Stimulated activated CD4-positive, alpha-beta T cell treated with anti-CD3 and anti-CD28 coated beads, Interleukin-1b, Interleukin-23, amount 100 ng/mL, for 4 hours (primary cell): ENCODE results near the gene APIP.

Experiments
- DNase-seq, 2 donors: peaks; one replicate each; pipeline ENCODE4 v3.0.0-alpha.2; 2020; ENCODE audit warnings: low read depth in 2 of 2

APIP gene

GRCh38 chr11:34890089-34890488 is 26.1 kb downstream of the APIP start:
- DNase-seq: no peak

GRCh38 chr11:34887260-34887659 is 28.9 kb downstream of the APIP start:
- DNase-seq: no peak

- no peak for DNase-seq
These were observed 29.6 kb downstream of the APIP start for GRCh38 chr11:34886609-34887008.

GRCh38 chr11:34881900-34882299 is 34.3 kb downstream of the APIP start:
- no peak for DNase-seq

- no peak for DNase-seq
These were observed 38.7 kb downstream of the APIP start for GRCh38 chr11:34877375-34877975.

GRCh38 chr11:34874202-34874601 is 42.0 kb downstream of the APIP start:
- no peak for DNase-seq

GRCh38 chr11:34870548-34871196 is 45.5 kb downstream of the APIP start:
- no peak for DNase-seq

- no peak for DNase-seq
These were observed 46.8 kb downstream of the APIP start for GRCh38 chr11:34869425-34869824.

GRCh38 chr11:34866375-34866774 is 49.8 kb downstream of the APIP start:
- no peak for DNase-seq

- no peak for DNase-seq
These were observed 50.9 kb downstream of the APIP start for GRCh38 chr11:34865261-34865660.

- no peak for DNase-seq
These were observed 51.8 kb downstream of the APIP start for GRCh38 chr11:34864424-34864823.

- no peak for DNase-seq
These were observed 53.1 kb downstream of the APIP start for GRCh38 chr11:34863048-34863447.

- DNase-seq: no peak
These were observed 55.7 kb downstream of the APIP start for GRCh38 chr11:34860518-34860917.

- no peak for DNase-seq
These were observed 56.1 kb downstream of the APIP start for GRCh38 chr11:34860034-34860433.

- no peak for DNase-seq
These were observed 56.7 kb downstream of the APIP start for GRCh38 chr11:34859496-34859895.

GRCh38 chr11:34857463-34857862 is 58.7 kb downstream of the APIP start:
- no peak for DNase-seq

GRCh38 chr11:34856251-34856650 is 59.9 kb downstream of the APIP start:
- DNase-seq: no peak

- DNase-seq: no peak
These were observed 60.5 kb downstream of the APIP start for GRCh38 chr11:34855754-34856095.

- no peak for DNase-seq
These were observed 61.0 kb downstream of the APIP start for GRCh38 chr11:34855021-34855753.

GRCh38 chr11:34851916-34852315 is 64.3 kb downstream of the APIP start:
- DNase-seq: no peak

GRCh38 chr11:34850334-34850733 is 65.8 kb downstream of the APIP start:
- DNase-seq: no peak

- DNase-seq: no peak
These were observed 69.7 kb downstream of the APIP start for GRCh38 chr11:34846467-34846866.

GRCh38 chr11:34844463-34845112 is 71.6 kb downstream of the APIP start:
- no peak for DNase-seq
